Muscle of leg (tissue), 11 donors: ENCODE measurements around the gene WWOX. TPM values are rescaled to one million over a fixed set of nuclear protein-coding genes. Genes with fewer than 3 reads are reported as not detected.

ENCODE experiments used
- DNase-seq: peaks from one replicate; pipeline ENCODE4 v3.0.0; 2013
- H3K27ac ChIP-seq: one replicate; pipeline ENCODE4 v1.5.1; 2013; ENCODE audit warnings: mild to moderate bottlenecking, low read length, control low read depth
- H3K27me3 ChIP-seq: one replicate; pipeline ENCODE4 v1.6.1; 2013; ENCODE audit warnings: low read length; ENCODE audit not compliant: control insufficient read depth, insufficient read depth
- H3K36me3 ChIP-seq: one replicate; pipeline ENCODE4 v1.6.1; 2013; ENCODE audit warnings: low read length; ENCODE audit not compliant: control insufficient read depth, insufficient read depth
- H3K4me1 ChIP-seq: one replicate; pipeline ENCODE4 v1.6.1; 2013; ENCODE audit warnings: low read length; ENCODE audit not compliant: control insufficient read depth, insufficient read depth
- H3K4me3 ChIP-seq: one replicate; pipeline ENCODE4 v1.5.1; 2013; ENCODE audit warnings: low read length, control low read depth
- H3K9me3 ChIP-seq: replicated peaks from 2 replicates; pipeline ENCODE4 v1.6.1; 2013; ENCODE audit warnings: low read depth, low read length; ENCODE audit not compliant: control insufficient read depth
- WGBS: methylation state at CpG from one replicate; pipeline ENCODE4 v1.1.5; 2013; ENCODE audit warnings: missing lambda C conversion rate; ENCODE audit not compliant: insufficient coverage; 5-methylcytosine and 5-hydroxymethylcytosine counted together
- polyA plus RNA-seq, 8 donors: library from polyadenylated mRNA; unstranded; fragments of 120-200 nt; gene quantifications; one replicate each; pipeline versions ENCODE4 v1.2.1 to v1.2.3, GENCODE V29; 2013; ENCODE audit warnings: inconsistent platforms in 1 of 8, low replicate concordance in 1 of 8; ENCODE audit not compliant: insufficient read length in 8 of 8, insufficient read depth in 1 of 8
- total RNA-seq: library from RNA; stranded (reverse); fragments of 120-200 nt; gene quantifications from one replicate; pipeline ENCODE4 v1.2.4, GENCODE V29; 2013

The WWOX gene
- total and polyA plus RNA-seq, 9 donors = 8.1 to 15.8 (median 12.2) TPM

GRCh38 chr16:78920621-78921020, 821.2 kb downstream of the WWOX start:
- H3K27me3 ChIP-seq = no peaks in the 10 kb centered on the region
- H3K9me3 ChIP-seq = peaks cover 13% of the 10 kb centered on the region
- no CpG with 5 or more reads among the region's 3 CpGs for WGBS
- no peak overlapping the region for H3K4me3 ChIP-seq
- H3K27ac ChIP-seq = no peak overlapping the region
- peaks cover 12% of the 10 kb centered on the region for H3K4me1 ChIP-seq
- DNase-seq = peak; percentile 68
- H3K36me3 ChIP-seq = no peaks in the 10 kb centered on the region

DNA sequence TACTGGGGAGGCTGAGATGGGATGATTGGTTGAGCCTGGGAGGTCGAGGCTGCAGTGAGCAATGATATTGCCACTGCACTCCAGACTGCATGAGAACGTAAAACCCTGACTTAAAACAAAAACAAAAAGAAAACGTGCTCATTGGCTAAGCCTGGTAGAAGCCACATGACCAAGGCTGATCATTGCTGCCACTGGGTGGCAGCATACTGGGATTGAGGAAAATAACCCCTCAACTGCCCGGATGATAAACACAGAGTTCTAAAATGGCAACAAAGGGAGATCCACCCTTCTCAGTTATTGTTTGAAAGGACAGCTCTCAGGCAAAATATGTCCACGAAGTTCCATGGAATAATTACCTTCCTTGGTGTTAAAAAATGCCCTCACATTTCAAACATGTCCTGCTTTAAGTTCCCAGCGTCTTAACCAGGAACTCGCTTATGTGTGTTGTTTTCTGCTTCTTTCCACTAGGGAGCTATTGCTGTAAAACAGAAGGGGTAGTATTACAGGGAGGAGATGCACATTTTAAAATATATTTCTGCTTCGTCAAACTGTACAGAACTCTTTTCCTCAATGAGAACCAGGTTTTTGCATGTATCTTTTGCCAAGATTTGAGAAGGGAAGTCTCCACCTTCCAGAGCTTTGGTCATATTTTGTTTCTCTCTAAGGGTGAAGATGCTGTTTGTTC, 825.8 kb downstream of the WWOX start:
- no CpG with 5 or more reads among the region's 8 CpGs for WGBS
- H3K36me3 ChIP-seq = no peaks in the 10 kb centered on the region
- no peak overlapping the region for H3K4me3 ChIP-seq
- peaks cover 13% of the 10 kb centered on the region for H3K9me3 ChIP-seq
- H3K27ac ChIP-seq = no peak overlapping the region
- DNase-seq = peak; percentile 88
- H3K27me3 ChIP-seq = no peaks in the 10 kb centered on the region
- H3K4me1 ChIP-seq = peaks cover 21% of the 10 kb centered on the region

DNA sequence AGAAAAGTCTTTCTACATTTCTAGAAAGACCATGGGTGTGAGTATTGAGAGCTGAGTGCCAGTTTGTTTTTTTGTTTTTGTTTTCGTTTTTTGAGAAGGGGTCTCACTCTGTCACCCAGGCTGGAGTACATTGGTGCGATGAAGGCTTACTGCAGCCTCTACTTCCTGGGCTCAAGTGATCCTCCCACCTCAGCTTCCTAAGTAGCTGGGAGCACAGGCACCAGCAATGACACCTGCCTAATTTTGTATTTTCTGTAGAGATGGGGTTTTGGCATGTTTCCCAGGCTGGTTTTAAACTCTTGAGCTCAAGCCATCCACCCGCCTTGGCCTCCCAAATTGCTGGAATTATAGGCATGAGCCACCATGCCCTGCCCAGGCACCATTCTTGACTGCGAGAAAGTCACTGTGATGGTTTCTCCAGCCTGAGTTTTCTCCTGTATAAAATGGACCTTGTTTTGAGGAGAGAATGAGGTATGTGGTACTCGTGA, 827.3 kb downstream of the WWOX start:
- DNase-seq = no peak
- 75% methylated on average over 4 of the region's 5 CpGs for WGBS

GRCh38 chr16:78927766-78928165, 828.3 kb downstream of the WWOX start:
- Histone ChIP-seq H3K4me1 (peaks cover 31% of the 10 kb centered on the region), H3K27me3 (no peaks in the 10 kb centered on the region), H3K36me3 (no peaks in the 10 kb centered on the region), H3K9me3 (no peaks in the 10 kb centered on the region), H3K27ac (peak overlapping the region; percentile 49), H3K4me3 (no peak overlapping the region)
- peak; percentile 38 for DNase-seq
- WGBS = no CpG with 5 or more reads among the region's 4 CpGs

More for the DNA sequence above, 827.3 kb downstream of the WWOX start:
- Histone ChIP-seq H3K9me3 (peaks cover 6% of the 10 kb centered on the region), H3K4me1 (peaks cover 23% of the 10 kb centered on the region), H3K4me3 (no peak overlapping the region), H3K27ac (no peak overlapping the region), H3K27me3 (no peaks in the 10 kb centered on the region), H3K36me3 (no peaks in the 10 kb centered on the region)

DNA sequence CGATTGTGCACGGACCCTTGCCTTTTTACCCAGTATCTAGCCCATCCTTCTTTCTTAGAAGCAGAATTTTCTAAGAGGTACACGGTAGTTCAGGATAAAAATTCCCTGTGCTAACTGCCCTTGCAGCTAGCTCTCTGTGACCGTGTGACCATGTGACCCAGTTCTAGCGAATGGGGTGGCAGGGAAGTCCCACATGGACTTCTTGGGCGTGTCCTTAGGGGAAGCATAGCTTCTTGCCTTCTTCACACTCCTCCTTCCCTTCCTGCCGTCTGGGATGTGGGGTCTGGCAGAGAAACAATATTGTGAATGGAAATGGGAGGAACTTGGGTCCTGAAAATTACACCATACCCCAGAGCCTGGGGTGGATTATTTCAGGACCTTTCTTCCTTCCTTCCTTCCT, 830.4 kb downstream of the WWOX start:
- Histone ChIP-seq H3K36me3 (no peaks in the 10 kb centered on the region), H3K27ac (peak overlapping the region; percentile 65), H3K4me3 (no peak overlapping the region), H3K4me1 (peaks cover 32% of the 10 kb centered on the region), H3K27me3 (no peaks in the 10 kb centered on the region), H3K9me3 (no peaks in the 10 kb centered on the region)
- no CpG with 5 or more reads among the region's 7 CpGs for WGBS
- DNase-seq = peak; percentile 78

GRCh38 chr16:78930561-78930960, 831.1 kb downstream of the WWOX start:
- peak; percentile 48 for DNase-seq
- no peak overlapping the region for H3K4me3 ChIP-seq
- H3K27me3 ChIP-seq = no peaks in the 10 kb centered on the region
- no peak overlapping the region for H3K27ac ChIP-seq
- 100% methylated on average over 1 of the region's 4 CpGs for WGBS
- no peaks in the 10 kb centered on the region for H3K36me3 ChIP-seq
- no peaks in the 10 kb centered on the region for H3K9me3 ChIP-seq
- H3K4me1 ChIP-seq = peaks cover 30% of the 10 kb centered on the region

- peaks cover 26% of the 10 kb centered on the region for H3K4me1 ChIP-seq
- H3K27me3 ChIP-seq = no peaks in the 10 kb centered on the region
- H3K4me3 ChIP-seq = no peak overlapping the region
- H3K27ac ChIP-seq = no peak overlapping the region
- DNase-seq = no peak
- H3K36me3 ChIP-seq = no peaks in the 10 kb centered on the region
- 100% methylated on average over 2 of the region's 2 CpGs for WGBS
- H3K9me3 ChIP-seq = no peaks in the 10 kb centered on the region
Measured at GRCh38 chr16:78931267-78931666, 831.8 kb downstream of the WWOX start.

GRCh38 chr16:78931678-78932077, 832.2 kb downstream of the WWOX start:
- peaks cover 26% of the 10 kb centered on the region for H3K4me1 ChIP-seq
- no peak for DNase-seq
- H3K9me3 ChIP-seq = no peaks in the 10 kb centered on the region
- H3K27me3 ChIP-seq = no peaks in the 10 kb centered on the region
- no peaks in the 10 kb centered on the region for H3K36me3 ChIP-seq
- H3K4me3 ChIP-seq = no peak overlapping the region
- WGBS = 44% methylated on average over 2 of the region's 4 CpGs
- H3K27ac ChIP-seq = no peak overlapping the region

- H3K9me3 ChIP-seq = no peaks in the 10 kb centered on the region
- no peaks in the 10 kb centered on the region for H3K27me3 ChIP-seq
- H3K36me3 ChIP-seq = no peaks in the 10 kb centered on the region
- no peak overlapping the region for H3K27ac ChIP-seq
- 29% methylated on average over 7 of the region's 9 CpGs for WGBS
- no peak overlapping the region for H3K4me3 ChIP-seq
- peaks cover 20% of the 10 kb centered on the region for H3K4me1 ChIP-seq
- peak; percentile 44 for DNase-seq
Measured at GRCh38 chr16:78932355-78932943, 833.0 kb downstream of the WWOX start.

DNA sequence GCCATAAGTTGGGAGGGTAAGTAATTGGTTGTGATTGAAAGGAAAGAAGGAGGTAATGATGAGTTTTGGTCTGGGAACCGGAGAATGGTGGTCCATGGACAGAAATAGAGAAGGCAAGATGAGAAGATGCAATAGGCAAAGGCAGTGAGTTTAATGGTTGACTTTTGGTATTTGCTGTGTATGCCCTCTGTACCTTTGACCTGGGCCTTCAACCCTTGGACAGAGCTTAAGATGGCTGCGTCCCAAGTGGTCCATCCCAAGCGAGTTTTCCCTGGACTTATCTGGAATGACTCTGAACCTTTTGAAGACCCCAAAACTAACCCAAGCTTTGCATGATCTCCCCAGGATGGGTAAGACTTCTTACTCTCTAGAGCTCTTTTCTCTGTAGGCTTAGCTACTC, 836.6 kb downstream of the WWOX start:
- peaks cover 13% of the 10 kb centered on the region for H3K4me1 ChIP-seq
- DNase-seq = no peak
- WGBS = 88% methylated on average over 3 of the region's 3 CpGs
- no peaks in the 10 kb centered on the region for H3K9me3 ChIP-seq
- H3K36me3 ChIP-seq = no peaks in the 10 kb centered on the region
- no peak overlapping the region for H3K27ac ChIP-seq
- H3K27me3 ChIP-seq = no peaks in the 10 kb centered on the region
- H3K4me3 ChIP-seq = no peak overlapping the region
